KMS-11 (cell line): ENCODE measurements around the gene CCDC92.

Source experiments
- H2AFZ ChIP-seq: fragments of 200-600 bp; sonication (generic); 2 replicates; pipeline ENCODE4 v1.6.1; 2016; ENCODE audit warnings: antibody characterized with exemption, mixed run types, low read depth
- H3K27ac ChIP-seq: fragments of 200-600 bp; sonication (generic); 2 replicates; pipeline ENCODE4 v1.6.1; 2016; ENCODE audit warnings: mild to moderate bottlenecking, mixed run types
- H3K27me3 ChIP-seq: fragments of 200-600 bp; sonication (generic); 2 replicates; pipeline ENCODE4 v1.6.1; 2017; ENCODE audit warnings: mild to moderate bottlenecking, low read depth, mixed run types, moderate library complexity; ENCODE audit not compliant: insufficient read depth
- H3K36me3 ChIP-seq: fragments of 200-600 bp; sonication (generic); 2 replicates; pipeline ENCODE4 v1.6.1; 2017; ENCODE audit warnings: mild to moderate bottlenecking, mixed run types; ENCODE audit not compliant: insufficient read depth
- H3K4me1 ChIP-seq: fragments of 200-600 bp; sonication (generic); 2 replicates; pipeline ENCODE4 v1.6.1; 2016; ENCODE audit warnings: mild to moderate bottlenecking, low read depth, mixed run types; ENCODE audit not compliant: poor library complexity, severe bottlenecking
- H3K4me2 ChIP-seq: fragments of 200-600 bp; sonication (generic); 2 replicates; pipeline ENCODE4 v1.7.0; 2016; ENCODE audit warnings: mild to moderate bottlenecking, mixed run types
- H3K4me3 ChIP-seq: fragments of 200-600 bp; sonication (generic); IDR thresholded peaks from 2 replicates; pipeline ENCODE4 v1.6.1; 2017; ENCODE audit warnings: low read depth, low read length, mixed read lengths; ENCODE audit not compliant: insufficient read depth
- H3K79me2 ChIP-seq: fragments of 200-600 bp; sonication (generic); 2 replicates; pipeline ENCODE4 v1.6.1; 2016; ENCODE audit warnings: low read depth, mixed run types; ENCODE audit not compliant: insufficient read depth
- H3K9ac ChIP-seq: fragments of 200-600 bp; sonication (generic); 2 replicates; pipeline ENCODE4 v1.6.1; 2016; ENCODE audit warnings: mild to moderate bottlenecking, mixed run types
- H4K20me1 ChIP-seq: fragments of 200-600 bp; sonication (generic); 2 replicates; pipeline ENCODE4 v1.6.1; 2016; ENCODE audit warnings: mild to moderate bottlenecking, mixed run types; ENCODE audit not compliant: insufficient read depth
- CTCF ChIP-seq: fragments of 200-600 bp; sonication (generic); conservative IDR thresholded peaks from 2 replicates; pipeline ENCODE4 v1.6.1; 2017; ENCODE audit warnings: low read depth, mild to moderate bottlenecking, antibody characterized with exemption, low read length, moderate library complexity, mixed read lengths

The CCDC92 gene

GRCh38 chr12:123906711-123907420 is 65.8 kb downstream of the CCDC92 start:
- H3K36me3 ChIP-seq, result no peaks in the 10 kb centered on the region
- H3K4me2 ChIP-seq, result no peak overlapping the region
- H2AFZ ChIP-seq, result no peak overlapping the region
- no peaks in the 10 kb centered on the region for H3K79me2 ChIP-seq
- no peak overlapping the region for H3K4me3 ChIP-seq
- no peak overlapping the region for H3K27ac ChIP-seq
- no peaks in the 10 kb centered on the region for H3K4me1 ChIP-seq
- no peak for TF ChIP-seq CTCF
- no peaks in the 10 kb centered on the region for H3K27me3 ChIP-seq
- no peaks in the 10 kb centered on the region for H4K20me1 ChIP-seq
- H3K9ac ChIP-seq, result no peak overlapping the region

- Histone ChIP-seq H3K4me1 (no peaks in the 10 kb centered on the region), H4K20me1 (no peaks in the 10 kb centered on the region), H3K9ac (no peak overlapping the region), H3K36me3 (no peaks in the 10 kb centered on the region), H2AFZ (no peak overlapping the region), H3K79me2 (no peaks in the 10 kb centered on the region), H3K27ac (no peak overlapping the region), H3K4me3 (no peak overlapping the region), H3K27me3 (no peaks in the 10 kb centered on the region), H3K4me2 (no peak overlapping the region)
- TF ChIP-seq CTCF, result peak; percentile 89
These were observed 67.2 kb downstream of the CCDC92 start for GRCh38 chr12:123905319-123905925.

- Histone ChIP-seq H3K27ac (no peak overlapping the region), H3K4me3 (no peak overlapping the region), H3K4me1 (no peaks in the 10 kb centered on the region), H3K4me2 (no peak overlapping the region), H2AFZ (no peak overlapping the region), H3K9ac (no peak overlapping the region), H3K27me3 (no peaks in the 10 kb centered on the region), H4K20me1 (no peaks in the 10 kb centered on the region), H3K36me3 (no peaks in the 10 kb centered on the region), H3K79me2 (no peaks in the 10 kb centered on the region)
- TF ChIP-seq CTCF, result no peak
These were observed 69.1 kb downstream of the CCDC92 start for GRCh38 chr12:123903301-123904065.

- Histone ChIP-seq H3K4me2 (no peak overlapping the region), H3K4me1 (no peaks in the 10 kb centered on the region), H3K79me2 (no peaks in the 10 kb centered on the region), H3K9ac (no peak overlapping the region), H3K36me3 (no peaks in the 10 kb centered on the region), H3K27ac (no peak overlapping the region), H4K20me1 (no peaks in the 10 kb centered on the region), H3K27me3 (no peaks in the 10 kb centered on the region), H2AFZ (no peak overlapping the region), H3K4me3 (no peak overlapping the region)
- TF ChIP-seq CTCF, result no peak
These were observed 69.8 kb downstream of the CCDC92 start for GRCh38 chr12:123902821-123903220.
